ENCODE results near the gene SOX6.

SOX6 gene

DNA sequence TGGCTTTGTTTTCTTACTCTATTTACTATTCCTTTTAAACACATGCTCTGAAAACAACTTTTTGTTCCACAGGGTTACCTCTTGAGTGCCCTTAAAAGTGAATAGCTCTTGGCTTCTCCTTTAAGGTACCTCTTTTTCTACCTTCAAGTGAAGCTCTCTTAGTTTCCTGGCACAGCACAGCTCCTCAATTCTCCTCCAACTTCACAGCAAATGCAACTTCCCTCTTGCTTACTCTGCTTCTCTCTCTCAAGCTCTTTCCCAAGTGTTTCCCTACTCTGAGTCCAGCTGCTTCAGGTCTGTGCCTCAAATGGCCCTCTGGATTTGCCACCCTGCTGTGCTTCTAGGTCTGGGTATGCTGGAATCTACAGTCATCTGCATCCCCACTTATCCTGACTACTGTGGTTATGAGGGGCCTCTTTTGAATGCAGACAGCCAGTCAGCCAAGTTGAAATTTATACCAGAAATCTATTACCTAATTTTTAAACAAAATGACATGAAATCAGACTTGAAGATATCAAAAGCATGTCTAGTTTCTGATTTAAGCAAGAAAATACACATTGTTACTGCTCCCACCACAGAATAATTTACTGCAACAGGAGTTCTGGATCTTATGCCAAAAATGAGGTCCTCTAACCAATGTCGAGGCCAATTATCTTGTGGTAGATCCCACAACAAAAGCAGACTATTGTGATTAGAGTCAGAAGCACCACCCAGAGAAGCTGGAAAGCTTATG lies 371.1 kb downstream of the SOX6 start:
- no peak for DNase-seq

DNA sequence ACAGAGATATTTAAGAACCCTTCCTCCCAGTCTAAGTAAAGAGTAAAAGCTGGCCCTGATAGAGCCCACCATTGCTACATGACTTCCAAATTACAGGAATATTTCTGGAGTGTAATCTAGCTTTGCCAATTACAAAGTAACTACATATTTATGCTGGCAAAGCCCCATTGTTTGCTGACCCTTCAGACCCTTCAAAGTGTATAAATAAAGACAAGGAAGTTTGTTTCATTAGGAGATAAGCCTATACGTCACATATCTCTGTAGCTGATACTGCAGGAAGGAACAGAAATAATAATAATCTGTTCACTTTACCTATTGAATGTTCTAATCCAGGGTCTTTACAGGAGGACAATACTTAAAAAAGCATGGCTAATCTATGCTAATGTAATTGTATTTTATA lies 375.1 kb downstream of the SOX6 start:
- DNase-seq: no peak

DNA sequence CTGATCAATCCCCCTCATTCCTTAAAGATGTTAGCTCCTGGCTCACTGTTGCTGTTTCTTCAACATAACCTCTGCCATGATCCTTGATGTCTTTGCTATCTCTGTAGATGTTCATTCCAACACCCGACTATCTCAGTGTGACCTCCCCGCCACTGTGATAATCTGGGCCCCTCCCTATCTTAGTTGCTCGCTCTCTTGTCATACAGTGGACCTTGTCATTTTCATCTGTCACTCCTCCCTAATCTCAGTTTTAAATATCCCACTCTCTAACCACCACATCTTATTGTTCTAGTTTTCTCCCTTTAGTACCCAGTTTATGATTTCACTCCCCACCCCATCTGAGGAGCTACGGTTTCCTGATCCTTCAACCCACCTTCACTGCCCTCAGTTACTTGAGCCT lies 379.2 kb downstream of the SOX6 start:
- no peak for DNase-seq

DNA sequence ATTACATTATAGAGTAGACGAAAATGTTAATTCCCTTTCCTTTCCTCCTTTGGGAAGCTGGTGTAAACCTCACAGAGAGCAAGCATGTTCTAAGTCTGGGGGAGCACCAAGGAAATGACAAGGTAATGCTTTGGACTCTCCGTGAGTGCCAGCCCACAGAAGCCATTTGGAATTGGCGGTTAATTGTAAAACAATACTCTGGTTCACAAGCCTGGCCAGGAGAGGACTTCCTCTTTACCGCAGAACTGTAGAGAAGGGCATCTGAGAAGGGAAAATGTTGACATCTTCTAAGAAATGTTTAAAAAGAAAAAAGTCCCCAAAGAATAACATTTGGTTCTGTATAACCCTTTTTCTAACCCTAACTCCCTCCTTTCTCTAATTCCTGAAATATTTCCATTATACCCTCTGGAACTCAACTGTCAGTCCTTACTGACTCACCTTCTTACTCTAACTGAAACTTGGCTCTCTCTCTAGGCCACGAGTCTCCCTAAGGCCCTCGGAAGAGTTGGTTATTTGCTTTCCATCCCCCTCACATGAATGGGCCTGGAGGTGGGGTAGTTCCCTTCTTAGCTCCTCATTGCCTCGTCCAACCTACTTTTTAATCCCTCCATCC lies 379.8 kb downstream of the SOX6 start:
- DNase-seq: no peak

DNA sequence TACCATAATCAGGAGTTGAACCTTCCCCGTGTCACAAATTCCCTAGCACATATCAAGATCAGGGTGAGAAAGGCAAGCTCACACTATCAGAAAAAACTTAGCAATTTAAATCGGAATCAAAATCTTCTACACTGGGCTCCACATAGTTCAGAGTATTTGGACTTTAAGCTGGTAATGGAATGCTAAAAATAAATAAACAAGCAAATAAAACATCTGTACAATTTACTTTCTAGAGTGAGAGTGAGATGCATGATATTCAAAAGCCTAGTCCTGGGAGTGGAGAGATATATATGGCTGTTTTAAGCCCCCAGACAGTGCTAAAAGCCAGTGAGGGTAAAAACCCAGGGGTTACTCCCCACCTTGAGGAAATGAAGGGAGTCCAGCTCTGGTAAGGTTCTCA lies 380.6 kb downstream of the SOX6 start:
- no peak for DNase-seq

DNA sequence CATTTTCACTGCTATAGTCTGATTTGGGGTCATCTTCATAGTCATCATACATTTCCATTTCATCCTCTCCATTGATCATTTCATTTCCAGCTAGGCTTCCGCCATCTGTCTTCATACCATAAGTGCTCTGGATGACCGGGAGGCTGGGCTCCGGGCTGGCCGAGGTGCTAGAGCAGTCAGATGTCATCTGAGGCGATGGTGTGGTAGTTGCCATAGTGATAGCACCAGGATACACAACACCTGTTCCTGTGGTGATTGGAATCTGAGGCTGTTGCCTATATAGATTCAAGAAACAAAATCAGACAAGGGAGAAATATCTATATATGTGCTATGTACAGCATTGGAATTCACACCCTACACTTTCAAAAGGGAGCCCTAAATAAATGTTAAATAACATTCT lies 383.5 kb downstream of the SOX6 start:
- DNase-seq: no peak

DNA sequence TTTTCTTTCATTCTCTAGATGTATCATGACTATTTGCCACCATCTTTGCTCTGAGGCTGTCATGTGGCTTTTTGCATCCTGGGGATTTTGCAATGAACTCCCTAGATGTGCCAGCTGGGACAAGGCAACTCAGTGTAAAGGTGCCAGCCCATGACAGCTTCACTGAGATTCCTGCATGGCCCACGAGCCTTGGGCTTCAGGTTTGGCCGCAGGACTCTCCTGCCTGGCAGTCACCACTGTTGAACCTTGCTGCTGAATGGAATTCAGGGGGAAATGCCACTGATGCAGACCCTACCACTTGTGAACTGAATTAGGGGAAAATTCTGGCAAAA lies 385.2 kb downstream of the SOX6 start:
- no peak for DNase-seq

DNA sequence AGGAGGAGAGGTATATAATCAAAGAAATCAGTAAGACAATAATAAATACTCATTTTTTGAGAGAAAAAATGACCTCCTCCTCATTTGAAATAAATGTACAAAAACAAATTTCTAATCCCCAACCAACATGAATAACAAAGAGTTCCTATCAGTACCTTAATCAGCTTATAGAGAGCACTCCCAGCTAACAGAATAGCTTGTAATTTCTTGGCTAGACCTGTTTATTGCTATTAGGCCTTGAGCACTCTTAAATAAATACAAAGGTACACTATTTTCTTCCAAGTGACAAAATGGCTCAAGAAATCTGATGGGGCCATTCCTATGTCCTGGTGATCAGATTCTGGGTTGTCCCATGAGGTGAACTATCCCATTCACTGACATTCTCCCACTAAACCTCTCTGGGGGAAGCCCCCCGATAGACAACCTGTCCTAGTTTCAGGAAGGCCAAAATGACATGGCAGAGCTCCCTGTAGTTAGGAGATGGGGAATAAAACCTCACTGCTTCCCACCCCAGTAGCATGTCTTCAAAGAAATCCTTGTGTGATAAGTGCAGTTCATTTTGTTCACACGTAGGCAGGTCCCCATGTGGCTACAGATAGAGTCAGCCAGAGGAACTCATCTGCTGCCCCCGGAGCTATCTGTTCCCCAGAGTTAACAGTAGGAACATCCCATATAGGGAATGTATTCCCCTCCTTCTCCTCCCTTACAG lies 385.7 kb downstream of the SOX6 start:
- no peak for DNase-seq

DNA sequence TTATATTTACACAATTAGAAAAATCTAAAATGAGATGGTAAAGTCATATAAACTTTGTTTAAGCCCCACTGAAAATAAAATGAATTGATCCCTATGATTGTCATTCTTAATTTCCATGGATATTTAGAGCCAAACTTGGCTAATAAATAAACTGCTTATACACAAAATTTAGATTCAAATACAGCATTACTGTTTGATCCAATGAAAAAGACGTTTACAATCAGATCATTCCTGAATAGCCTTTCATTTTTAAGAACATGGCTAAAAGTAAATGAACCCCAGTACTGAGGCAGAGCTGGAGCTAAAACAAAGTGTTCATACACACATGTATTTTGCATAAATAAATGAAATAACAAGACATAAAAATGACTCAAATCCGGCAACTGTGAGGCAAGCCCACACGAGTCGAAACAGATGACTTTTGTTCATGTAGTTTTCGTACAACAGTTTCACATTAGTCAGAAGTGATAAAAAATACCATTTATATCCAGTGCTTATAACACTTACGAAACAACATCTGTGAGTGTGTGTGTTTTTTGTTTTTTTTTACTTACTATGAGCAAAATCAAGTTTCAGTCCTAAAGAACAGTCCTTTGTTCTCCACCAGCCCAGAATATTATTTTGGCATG lies 386.5 kb downstream of the SOX6 start:
- no peak for DNase-seq

DNA sequence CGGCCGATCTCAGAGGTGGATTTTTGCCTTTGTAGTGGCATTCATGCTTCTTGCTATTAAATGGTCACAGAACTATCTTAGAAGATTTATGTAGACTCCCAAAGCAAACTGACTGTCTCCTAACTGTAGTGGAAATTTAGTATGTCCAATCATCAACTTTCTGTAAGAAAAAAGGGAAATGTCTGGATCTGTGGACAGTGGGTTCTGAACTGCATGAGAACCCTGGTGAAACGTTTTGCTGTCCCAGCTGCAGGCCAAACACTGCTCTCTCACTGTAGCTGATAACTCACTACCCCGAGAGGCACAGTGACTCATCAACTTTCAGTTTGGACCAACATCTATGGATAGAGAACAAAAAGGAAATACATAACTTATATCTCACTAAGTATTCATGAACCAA lies 387.1 kb downstream of the SOX6 start:
- no peak for DNase-seq

DNA sequence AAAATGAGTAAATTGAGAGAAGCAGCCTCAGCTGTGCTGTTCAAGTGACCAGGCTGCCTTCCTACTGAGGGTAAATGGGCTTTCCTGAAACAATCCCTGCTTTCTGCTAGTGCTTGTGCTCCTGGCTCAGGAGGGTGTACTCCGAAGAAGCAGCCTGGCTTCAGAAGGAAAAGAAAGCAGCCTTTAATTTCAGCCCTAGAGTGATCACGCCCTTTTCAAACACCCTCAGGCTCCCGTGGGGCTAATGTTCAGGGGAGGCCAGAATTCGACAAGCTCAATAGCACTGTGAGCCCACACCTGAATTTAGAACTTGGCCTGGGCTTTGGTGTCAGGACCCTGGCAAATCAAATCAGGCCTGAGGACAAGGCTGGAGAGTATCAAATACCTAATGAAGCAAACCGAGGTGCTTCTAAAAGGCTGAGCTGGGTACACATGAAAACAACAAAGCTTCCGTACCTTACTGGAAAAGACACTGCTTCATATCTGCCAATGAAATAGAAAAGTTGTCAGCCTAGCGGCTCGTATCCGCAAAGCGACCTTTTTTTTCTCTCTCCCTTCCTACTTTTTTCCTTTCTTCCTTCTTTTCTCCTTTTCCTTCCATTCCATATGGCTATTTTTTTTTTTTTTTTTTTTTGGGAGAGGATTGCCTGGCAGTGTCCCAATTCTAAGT lies 387.8 kb downstream of the SOX6 start:
- DNase-seq: no peak

DNA sequence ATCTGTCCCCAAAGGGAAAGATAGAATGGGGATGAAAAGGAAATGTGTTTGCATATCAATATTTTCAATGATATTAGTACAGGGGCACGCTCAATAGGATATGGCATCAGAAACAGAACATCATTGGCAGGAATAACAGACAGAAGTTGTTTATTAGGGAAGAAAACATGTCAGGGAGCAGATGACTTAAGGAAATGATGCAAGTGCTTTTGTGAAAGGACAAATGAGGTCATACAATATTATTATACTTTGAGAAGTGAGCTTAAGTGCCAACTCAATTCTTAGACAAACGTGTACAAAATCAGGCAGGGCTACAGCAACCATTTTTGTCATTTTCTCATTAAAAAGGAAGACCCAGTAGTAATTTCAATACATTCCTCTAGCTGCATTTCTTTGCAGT lies 388.4 kb downstream of the SOX6 start:
- no peak for DNase-seq

DNA sequence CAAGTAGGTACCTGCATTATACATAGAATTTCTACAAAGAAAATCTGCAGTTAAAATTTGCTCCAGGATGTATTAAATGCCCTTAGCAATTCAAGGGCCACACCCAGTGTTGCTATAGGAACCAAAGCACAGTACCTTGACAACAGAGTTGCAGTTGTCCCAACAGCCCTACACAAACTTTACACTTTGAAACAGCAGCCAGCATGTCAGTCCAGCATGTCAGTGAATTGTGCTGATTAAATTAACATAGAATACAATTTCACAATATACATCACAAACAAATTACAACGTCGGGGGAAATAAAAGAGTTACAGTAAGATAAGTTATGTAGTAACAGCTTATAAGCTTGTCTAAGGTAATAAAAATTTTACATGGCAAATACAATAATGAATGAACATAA lies 389.2 kb downstream of the SOX6 start:
- DNase-seq: no peak

DNA sequence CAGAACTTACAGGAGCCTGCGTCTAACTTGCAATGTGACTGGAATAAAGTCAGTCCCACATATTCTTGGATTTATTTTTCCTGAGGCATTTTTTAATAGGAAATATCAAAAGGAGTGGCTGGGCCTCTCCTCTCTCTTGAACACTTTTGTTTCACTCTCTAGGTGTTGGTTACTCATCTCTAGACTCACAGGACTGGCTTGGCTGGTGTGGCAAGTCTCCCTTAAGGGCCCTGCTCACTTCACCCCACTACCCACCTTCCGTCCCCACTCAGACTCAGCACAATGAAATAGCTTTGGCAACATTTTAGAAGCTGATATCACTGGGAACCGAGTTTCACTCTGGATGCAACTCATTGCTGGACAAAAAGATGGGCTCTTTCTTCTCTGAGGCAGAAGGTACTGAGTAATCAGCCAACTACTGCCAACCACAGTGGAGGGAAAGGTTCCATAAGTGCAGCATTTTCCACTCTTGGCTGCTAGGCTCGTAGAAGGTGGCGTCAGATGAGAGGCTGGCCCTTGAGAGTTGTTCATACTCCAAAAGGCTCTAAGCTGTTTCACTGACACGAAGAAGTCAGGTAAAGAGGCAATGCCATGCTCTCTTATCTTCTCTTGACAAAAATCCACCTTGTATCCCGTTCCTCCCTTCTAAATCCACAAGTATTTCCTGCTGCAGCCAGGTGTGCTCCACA lies 390.6 kb downstream of the SOX6 start:
- DNase-seq: no peak

DNA sequence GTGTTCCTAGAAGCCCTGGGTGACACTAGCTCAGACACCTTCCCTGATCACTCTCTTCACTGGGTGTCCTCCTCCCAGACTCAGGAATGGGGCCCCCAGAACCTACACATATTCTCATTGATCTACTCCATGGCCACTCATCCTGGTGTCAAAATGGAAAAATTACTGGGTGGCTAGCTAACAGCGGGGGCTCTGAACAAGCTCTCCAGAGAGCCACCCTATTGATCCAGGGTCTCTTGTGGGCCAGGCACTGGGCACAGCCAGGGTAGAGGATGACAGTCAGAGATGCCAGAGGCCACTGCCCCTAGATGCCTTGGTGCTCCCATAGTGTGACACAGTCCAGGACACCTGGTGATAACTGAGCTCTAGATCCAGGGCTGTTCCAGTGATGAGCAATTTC lies 393.1 kb downstream of the SOX6 start:
- no peak for DNase-seq

DNA sequence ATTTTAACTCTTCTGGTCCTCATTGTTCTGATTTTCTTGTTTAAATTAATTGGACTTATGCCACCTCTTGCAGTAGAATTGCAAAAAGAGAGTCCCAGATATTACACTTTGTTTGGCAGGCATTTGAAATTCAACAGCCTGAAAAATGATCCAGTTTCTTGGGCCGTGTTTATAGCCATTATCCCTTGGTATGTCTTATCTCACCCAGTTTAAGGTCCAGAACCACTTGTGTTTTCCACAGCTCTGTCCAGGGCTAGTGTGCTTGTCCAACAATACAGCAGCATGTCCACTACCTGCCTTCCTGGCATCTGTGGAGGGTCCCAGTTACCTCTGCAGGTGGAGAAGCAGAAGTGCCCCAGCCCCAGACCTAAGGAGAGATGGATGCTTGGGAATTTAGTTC lies 397.4 kb downstream of the SOX6 start:
- DNase-seq: no peak

DNA sequence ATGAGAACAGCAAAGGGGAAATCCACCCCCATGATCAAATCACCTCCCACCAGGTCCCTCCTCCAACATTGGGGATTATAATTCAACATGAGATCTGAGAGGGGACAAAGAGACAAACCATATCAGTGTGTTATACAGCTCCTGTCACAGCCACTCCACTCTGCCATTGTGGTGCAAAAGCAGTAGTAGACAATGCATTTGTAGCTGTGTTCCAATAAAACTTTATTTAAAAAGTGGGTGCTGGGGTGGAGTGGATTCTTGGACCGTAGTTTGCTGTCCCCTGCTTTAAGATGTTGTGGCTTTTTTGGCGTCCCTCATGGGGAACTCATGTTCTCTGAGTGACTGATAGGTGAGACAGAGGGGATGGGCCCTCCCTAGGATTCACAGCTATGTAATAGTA lies 399.1 kb downstream of the SOX6 start:
- DNase-seq: no peak

DNA sequence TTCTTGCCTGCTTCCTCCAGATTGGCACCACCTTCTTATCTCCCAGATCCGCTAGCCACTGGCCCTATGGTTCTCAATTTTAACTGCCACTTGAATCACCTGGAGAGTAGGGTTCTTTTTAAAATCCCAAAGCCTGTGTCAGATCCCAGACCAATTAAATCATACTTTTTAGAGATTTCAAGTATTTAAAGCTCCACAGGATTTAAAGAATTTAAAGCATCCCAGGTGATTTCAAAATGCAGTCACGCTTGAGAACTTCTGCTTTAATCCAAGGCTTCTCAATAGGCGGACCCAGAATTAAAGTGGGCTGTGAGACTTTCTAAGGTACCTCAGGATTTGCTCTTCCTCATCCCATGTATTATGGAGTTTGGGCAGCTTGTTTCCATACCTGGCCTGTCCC lies 400.0 kb downstream of the SOX6 start:
- DNase-seq: no peak

DNA sequence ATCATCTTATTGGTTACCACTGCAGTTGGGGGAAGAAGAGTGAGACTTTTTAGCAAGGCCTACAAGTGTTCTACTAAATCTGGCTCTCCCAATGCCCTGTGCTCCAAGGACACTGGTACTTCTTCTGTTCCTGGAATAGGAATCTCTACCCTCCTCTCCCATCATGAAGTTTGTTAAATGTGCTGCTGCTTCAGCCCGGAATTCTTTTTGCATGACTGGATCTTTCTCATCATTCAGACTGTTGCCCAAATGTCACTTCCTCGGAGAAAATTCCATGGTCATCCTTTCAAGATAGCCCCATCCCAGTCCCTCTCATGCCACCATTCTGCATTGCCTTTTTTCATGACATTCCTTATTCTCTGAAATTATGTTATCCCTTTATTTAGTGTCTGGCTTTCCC lies 400.8 kb downstream of the SOX6 start:
- no peak for DNase-seq

DNA sequence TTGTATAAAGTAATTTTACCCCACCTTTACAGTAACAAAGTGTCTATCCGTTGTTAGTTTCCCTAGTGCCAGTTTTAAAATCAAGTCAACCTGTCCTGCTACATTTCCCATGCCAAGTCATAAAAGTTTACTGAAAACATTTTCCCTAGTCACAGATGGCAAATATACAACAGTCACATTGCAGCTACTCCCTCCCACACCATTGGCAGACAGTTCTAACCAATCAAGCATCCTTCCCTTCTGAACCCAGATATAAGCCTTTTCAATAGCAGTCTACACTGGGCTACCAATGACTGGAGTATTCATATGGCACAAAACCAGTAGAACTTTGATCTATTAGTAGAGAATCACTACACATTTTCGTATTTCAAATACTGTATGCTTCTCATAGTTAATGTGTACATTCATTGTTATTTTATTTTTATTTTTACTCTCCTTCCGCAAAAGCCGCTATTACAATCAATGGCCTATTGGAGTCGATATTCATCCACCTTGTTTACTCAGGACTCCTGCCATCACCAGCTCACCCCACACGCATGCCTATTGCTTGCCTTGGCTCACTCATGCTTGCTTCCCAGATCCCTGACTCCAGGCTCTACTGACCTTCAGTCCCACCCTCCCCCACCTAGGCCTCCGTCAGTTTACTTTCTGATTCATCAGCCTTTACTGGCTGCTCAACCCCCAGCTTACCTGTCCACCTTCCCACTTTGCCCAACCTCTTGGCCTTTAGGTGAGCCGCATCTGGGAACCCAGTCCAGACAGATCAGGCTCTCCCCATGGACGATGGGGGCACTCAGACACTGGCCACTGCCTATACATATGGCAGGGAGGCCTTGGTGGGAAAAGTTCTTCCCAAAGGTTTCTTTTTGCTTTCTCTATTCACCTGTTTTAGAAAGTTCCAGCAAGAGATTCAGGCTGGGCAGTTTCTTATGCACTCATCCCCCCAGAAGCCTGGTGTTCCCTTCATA lies 408.4 kb downstream of the SOX6 start:
- DNase-seq: no peak

DNA sequence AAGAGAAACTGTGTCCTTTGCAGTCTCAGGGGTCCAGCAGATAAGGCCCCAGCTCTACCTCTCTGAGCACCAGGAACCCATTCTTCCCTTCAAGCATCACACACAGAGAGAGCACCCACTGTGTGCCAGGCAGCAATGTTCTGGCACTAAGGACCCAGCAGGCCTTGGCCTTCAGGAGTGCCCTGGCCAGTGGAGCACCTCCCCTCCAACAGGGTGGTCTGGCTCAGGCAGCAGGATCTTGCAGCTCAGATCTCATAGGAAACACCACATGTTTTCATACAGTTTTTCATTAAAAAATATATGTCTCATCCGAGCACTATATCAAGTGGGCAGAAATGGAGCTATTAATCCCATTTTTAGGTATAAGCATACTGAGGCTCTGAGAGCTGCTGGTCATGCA lies 410.6 kb downstream of the SOX6 start:
- no peak for DNase-seq

DNA sequence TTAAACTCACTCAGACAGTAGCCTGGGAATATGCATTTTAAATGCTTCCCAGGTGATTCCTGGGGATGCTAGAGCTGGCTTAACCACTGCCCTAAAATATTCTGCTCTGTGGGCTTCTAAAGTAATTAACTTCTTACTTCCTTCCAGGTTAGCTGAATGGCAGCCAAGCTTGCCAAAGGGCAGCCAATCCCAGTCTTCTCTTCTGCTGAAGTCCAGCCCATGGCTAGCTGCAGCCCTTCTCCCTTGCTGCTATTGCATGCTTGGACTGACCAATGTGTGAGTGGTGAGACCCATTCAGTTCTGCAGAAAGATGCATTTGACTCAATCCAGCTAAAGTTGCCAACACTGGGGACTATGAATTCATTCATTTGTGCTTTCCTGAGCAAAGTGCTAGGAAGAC lies 411.9 kb downstream of the SOX6 start:
- DNase-seq: no peak
